Chondrocyte (in vitro differentiated cells): Measurements from ENCODE around the gene CIC. TPM values are rescaled to one million over a fixed set of nuclear protein-coding genes. Genes with fewer than 3 reads are reported as not detected.

ENCODE experiments used
- DNase-seq: peaks from one replicate; pipeline ENCODE4 v3.0.0; 2021; ENCODE audit warnings: mixed read lengths, low spot score
- H3K27ac Mint-ChIP-seq: one replicate; pipeline ENCODE4 v1.8.0; 2021; ENCODE audit warnings: mild to moderate bottlenecking, moderate library complexity, mixed read lengths; ENCODE audit not compliant: unreplicated experiment
- H3K27me3 Mint-ChIP-seq: 2 replicates; pipeline ENCODE4 v1.8.0; 2021; ENCODE audit warnings: low read depth, mixed read lengths
- H3K36me3 Mint-ChIP-seq: 2 replicates; pipeline ENCODE4 v1.8.0; 2021; ENCODE audit warnings: low read depth, mixed read lengths
- H3K4me1 Mint-ChIP-seq: 2 replicates; pipeline ENCODE4 v1.8.0; 2021; ENCODE audit warnings: low read depth, mild to moderate bottlenecking, mixed read lengths
- H3K4me3 Mint-ChIP-seq: one replicate; pipeline ENCODE4 v1.8.0; 2021; ENCODE audit warnings: mild to moderate bottlenecking, moderate library complexity, mixed read lengths; ENCODE audit not compliant: unreplicated experiment
- H3K9me3 Mint-ChIP-seq: 2 replicates; pipeline ENCODE4 v1.8.0; 2021; ENCODE audit warnings: low read depth, mixed read lengths
- total RNA-seq: library from RNA; stranded (reverse); gene quantifications from 3 replicates; pipeline ENCODE4 v1.2.1, GENCODE V29; 2021
- TF ChIP-seq, protein P1 (sequence below): fragments of 200-600 bp; sonication (generic); IDR thresholded peaks from 2 replicates; pipeline ENCODE4 v1.5.0; 2021; ENCODE audit warnings: antibody characterized with exemption, mild to moderate bottlenecking, moderate library complexity

The CIC gene
- total RNA-seq, 1 donor from 2014 or later = 83.6 TPM

DNA sequence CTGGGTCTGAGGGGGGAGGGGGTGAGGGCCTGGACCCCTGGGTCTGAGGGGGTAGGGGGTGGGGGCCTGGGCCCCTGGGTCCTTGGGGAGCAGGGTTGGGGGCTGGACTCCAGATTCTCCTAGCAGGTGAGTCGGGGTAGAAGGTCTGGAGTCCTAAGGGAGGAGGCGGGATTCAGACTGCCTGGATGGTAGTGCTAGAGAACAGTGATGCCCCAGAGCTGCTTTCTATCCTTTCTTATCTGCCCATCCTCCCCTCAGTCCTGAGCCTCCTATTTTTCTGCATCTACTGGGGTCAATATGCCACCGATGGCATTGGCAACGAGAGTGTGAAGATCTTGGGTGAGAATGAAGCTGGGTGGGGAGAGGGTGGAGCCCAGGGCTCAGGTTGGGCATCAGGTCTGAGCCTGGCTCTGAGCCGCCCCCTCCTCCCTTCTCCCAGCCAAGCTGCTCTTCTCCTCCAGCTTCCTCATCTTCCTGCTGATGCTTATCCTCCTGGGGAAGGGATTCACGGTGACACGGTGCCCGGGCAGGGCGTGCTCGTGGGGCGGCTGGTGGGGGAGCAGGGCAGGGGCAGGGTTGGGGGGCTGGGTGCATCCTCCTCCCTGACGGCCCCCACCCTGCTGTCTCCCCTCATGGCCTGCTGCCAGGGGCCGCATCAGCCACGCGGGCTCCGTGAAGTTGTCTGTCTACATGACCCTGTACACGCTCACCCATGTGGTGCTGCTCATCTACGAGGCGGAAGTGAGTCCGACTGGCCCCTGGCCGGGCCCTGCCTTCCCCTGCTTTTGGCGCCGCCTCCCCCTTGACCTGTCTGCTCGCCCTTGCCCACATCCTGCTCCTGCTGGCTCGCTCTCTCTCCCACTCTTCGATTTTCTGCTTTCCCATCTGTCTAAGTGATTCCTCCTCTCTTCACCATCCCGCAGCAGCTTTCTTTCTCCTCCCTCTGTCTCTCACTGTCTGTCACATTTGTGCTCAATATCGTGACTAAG lies 47.5 kb downstream of the CIC start:
- no peak for DNase-seq
- H3K36me3 Mint-ChIP-seq = no peaks in the 10 kb centered on the region
- no peak overlapping the region for H3K27ac Mint-ChIP-seq
- no peak overlapping the region for H3K4me3 Mint-ChIP-seq
- H3K27me3 Mint-ChIP-seq = peaks cover 15% of the 10 kb centered on the region
- H3K4me1 Mint-ChIP-seq = peaks cover 14% of the 10 kb centered on the region
- TF ChIP-seq, protein P1, sequence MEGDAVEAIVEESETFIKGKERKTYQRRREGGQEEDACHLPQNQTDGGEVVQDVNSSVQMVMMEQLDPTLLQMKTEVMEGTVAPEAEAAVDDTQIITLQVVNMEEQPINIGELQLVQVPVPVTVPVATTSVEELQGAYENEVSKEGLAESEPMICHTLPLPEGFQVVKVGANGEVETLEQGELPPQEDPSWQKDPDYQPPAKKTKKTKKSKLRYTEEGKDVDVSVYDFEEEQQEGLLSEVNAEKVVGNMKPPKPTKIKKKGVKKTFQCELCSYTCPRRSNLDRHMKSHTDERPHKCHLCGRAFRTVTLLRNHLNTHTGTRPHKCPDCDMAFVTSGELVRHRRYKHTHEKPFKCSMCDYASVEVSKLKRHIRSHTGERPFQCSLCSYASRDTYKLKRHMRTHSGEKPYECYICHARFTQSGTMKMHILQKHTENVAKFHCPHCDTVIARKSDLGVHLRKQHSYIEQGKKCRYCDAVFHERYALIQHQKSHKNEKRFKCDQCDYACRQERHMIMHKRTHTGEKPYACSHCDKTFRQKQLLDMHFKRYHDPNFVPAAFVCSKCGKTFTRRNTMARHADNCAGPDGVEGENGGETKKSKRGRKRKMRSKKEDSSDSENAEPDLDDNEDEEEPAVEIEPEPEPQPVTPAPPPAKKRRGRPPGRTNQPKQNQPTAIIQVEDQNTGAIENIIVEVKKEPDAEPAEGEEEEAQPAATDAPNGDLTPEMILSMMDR = no peak
- no peaks in the 10 kb centered on the region for H3K9me3 Mint-ChIP-seq

DNA sequence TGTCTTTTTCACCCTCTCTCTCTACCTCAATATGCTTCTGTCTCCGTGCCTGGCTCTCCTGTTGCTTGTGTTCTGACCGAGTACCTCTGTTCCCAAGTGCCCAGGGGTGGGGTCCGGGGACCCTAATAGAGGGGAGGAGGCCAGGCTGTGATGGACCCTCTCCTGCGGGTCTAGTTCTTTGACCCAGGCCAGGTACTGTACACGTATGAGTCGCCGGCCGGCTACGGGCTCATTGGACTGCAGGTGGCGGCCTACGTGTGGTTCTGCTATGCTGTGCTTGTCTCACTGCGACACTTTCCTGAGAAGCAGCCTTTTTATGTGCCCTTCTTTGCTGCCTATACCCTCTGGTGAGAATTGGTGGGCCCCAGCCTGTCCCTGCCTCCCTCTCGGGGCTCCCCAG lies 48.5 kb downstream of the CIC start:
- Mint-ChIP-seq H3K27me3 (peaks cover 17% of the 10 kb centered on the region), H3K27ac (no peak overlapping the region), H3K36me3 (no peaks in the 10 kb centered on the region), H3K9me3 (no peaks in the 10 kb centered on the region), H3K4me1 (peaks cover 13% of the 10 kb centered on the region), H3K4me3 (no peak overlapping the region)
- TF ChIP-seq, protein P1 = no peak
- no peak for DNase-seq

DNA sequence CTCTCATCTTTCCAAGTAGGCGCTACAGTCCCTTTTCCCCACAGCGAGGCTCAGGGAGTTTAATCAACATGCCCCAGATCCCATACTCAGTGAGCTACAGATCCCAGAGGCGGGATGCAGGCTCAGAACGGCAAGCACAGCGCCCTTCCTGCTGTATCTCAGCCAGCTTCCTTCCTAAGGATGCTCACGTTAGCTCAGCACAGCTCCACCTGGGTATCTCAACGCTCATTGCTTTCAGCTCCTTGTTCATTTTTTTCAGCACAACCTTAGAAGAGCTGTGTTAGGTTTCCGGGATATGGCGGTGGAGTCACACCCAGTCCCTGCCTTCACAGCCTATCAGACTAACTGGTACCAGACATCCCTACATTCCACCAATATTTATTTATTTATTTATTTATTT lies 53.3 kb downstream of the CIC start:
- H3K9me3 Mint-ChIP-seq = no peaks in the 10 kb centered on the region
- no peak for DNase-seq
- TF ChIP-seq, protein P1 = no peak
- no peak overlapping the region for H3K27ac Mint-ChIP-seq
- H3K4me3 Mint-ChIP-seq = no peak overlapping the region
- H3K27me3 Mint-ChIP-seq = peaks cover 23% of the 10 kb centered on the region
- no peaks in the 10 kb centered on the region for H3K36me3 Mint-ChIP-seq
- peaks cover 20% of the 10 kb centered on the region for H3K4me1 Mint-ChIP-seq

DNA sequence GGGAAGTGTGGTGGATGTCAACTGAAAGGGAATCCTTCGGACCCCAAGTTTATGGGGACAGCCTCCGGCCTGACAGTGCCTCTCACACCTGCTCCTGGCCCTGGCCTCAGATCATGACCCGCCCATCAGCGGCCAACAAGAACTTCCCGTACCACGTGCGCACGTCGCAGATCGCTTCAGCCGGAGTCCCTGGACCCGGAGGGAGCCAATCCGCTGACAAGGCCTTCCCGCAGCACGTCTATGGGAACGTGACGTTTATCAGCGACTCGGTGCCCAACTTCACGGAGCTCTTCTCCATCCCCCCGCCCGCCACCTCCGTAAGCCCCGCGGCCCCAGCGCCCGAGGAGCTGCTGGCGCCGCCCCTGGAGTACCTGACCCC lies 54.4 kb downstream of the CIC start:
- no peaks in the 10 kb centered on the region for H3K9me3 Mint-ChIP-seq
- TF ChIP-seq, protein P1 = no peak
- DNase-seq = no peak
- no peak overlapping the region for H3K27ac Mint-ChIP-seq
- no peaks in the 10 kb centered on the region for H3K36me3 Mint-ChIP-seq
- H3K4me1 Mint-ChIP-seq = peaks cover 31% of the 10 kb centered on the region
- peaks cover 23% of the 10 kb centered on the region for H3K27me3 Mint-ChIP-seq
- H3K4me3 Mint-ChIP-seq = no peak overlapping the region

DNA sequence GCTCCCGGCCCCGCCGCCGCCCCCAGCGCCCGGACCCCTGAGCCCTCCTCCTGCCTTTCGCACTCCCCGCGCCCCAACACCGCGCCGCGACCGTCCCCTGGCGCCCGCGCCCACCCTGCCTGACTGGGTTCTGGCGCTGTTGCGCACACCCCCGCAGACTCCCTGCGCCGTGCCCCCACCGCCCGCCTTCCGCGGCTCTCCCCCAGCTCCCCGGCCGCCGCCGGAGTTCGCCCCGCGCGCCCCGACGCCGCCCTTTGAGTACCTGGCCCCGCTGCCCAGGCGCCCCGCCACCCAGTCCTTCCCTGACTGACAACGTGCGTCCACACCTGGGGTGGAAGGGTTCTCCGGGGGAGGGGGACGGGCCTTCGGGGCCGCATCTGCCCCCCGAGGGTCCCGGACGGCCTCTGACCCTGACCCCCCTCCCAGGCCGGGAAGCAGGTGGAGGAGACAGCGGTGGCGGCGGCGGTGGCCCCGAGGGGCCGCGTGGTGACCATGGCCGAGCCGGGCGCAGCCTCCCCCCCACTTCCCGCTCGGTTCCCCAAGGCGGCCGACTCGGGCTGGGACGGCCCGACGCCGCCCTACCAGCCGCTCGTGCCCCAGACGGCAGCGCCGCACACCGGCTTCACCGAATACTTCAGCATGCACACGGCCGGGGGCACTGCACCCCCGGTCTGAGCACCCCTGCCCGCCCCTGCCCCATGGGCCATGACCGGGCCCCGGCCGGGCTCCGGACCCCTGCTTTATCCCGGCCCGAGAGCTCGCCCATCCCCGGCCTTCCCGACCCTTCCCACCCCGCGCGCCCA lies 55.0 kb downstream of the CIC start:
- no peak overlapping the region for H3K27ac Mint-ChIP-seq
- no peak overlapping the region for H3K4me3 Mint-ChIP-seq
- DNase-seq = no peak
- no peaks in the 10 kb centered on the region for H3K9me3 Mint-ChIP-seq
- H3K27me3 Mint-ChIP-seq = peaks cover 23% of the 10 kb centered on the region
- no peaks in the 10 kb centered on the region for H3K36me3 Mint-ChIP-seq
- peaks cover 31% of the 10 kb centered on the region for H3K4me1 Mint-ChIP-seq
- TF ChIP-seq, protein P1 = no peak
